ENCODE data around the gene HSPA4L.

HSPA4L gene

DNA sequence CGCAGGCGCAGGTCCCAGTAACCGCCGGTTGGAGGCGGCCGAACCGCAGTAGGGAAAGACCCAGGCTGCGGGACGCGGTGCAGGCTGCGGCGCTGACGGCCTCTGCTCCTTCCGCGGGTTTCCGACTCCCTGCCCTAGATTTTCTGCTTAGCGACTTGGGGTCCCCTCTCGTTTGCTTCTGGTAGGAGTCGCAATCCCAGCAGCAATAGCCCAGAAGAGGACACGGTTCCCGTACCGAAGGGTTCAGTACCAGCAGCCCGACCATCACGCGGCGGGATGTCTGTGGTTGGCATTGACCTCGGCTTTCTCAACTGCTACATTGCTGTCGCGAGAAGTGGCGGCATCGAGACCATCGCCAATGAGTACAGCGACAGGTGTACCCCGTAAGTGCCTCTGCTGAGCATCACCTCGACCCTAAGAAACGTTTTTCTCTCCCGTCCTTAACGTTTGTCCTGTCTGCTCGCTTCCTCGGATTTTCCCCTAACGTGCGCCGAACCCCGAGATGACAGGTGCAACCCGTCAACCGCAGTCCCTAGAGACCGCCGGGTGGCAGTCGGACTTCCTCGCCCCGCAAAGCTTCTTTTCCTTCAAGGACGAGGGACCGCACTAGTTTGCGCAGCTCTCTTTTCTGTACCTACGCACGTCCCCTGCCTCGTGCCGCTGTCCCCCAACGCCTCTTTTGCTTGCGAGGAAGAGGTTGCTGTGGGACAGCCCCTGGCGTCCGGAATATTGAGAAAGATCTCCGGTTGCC, at the start of gene HSPA4L:
Gene HSPA4L (plus strand): TSS at position 48 of the 751 bp plus-strand sequence. CDS start 229 bp downstream, at position 277.
- DNase-seq, result peak; percentile 80

DNA sequence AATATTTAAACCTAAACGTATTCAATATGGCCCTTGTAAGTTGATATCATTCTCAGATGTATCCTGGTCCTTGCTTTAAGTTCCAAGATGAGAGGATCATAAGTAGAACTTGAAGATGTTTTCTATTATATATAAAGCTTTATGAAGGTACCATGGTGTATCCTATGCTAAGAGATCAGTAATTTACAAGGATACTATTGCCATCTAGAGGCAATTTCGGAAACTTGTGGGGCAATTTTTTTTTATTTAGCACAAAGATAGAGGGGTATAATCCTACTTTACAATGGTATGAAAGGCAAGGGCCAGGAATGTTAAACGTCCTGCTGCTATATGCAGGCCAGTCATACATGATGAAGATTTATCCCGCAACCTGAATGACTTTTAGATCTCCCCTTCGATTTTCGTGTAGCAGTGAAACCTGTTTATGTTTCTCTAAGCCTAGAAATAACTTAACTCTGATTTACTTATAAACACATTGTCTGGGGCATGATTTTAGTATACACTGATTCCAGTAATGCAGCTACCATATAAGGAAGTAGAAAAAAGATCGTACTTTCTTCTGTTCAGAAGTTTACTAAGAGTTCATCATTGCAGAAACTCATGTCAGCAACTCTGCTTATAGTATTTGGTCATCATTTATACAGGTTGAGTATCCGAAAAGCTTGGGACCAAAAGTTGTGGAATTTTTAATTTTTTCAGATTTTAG, 49.3 kb upstream of the HSPA4L start:
- DNase-seq, result peak; percentile 55

DNA sequence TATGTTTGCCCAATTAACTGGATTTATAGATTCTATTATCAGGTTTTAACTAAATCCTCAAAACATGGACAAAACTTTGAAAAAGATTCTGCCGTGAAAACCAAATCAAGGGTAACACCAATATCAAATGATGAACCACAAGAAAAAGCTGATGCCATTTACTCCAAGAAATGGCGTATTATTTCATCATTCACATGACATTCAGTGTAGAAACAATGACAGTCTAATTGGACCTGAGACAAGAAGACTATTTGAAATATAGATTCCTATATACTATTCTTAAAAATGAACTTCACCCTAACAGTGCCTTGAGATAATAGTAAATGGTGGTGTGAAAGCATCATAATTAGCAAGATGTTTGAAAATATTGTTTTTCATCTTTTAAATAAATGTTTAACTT, 47.1 kb upstream of the HSPA4L start:
- no peak for DNase-seq

DNA sequence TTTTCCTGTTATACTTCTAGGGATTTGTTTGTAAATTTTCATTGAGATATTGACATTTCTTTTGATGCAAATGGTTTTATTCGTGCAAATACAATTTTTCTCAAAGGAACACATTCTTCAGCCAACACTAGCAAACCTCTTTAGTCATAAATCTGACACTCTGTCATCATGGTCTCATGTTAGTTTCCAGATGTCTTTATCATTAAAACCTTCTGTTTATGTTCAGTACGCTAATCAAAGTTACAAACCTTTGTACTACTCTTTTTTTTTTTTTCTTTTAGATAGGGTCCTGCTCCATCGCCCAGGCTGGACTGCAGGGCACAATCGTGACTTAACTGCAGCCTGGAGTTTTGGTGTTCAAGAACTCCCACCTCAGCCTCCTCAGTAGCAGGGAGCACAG, 44.8 kb upstream of the HSPA4L start:
- DNase-seq, result no peak

DNA sequence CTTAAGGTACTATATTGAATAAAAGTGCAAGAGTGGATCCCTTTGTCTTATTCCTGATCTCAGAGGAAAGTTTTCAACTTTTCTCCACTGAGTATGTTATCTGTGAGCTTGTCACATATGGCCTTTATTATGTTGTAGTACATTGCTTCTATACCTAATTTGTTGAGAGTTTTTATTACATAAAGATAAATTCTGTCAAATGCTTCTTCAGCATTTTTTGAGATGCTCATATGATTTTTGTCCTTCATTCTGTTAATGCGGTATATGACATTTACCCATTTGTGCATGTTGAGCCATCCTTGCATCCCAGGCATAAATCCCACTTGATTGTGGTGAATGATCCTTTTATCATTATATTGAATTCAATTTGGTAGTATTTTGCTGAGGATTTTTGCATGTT, 40.9 kb upstream of the HSPA4L start:
- no peak for DNase-seq

DNA sequence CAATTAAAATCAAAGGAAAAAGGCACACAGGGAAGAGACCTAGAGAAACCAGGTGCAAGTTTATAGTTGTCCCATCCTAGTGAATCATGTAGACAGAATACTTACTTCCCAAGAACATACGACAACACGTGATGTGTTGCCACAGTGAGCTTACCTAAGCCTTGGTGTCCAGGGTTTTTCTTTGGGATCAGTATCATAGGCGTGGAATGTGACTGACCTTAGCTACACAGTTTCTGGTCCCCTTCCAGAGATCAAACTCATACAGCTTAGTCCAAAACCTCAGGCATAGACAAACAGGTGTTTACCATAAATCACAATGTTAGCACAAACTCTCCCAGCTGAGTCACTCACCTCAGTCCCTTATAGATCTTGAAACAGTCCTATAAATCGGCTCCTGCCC, 34.2 kb upstream of the HSPA4L start:
- no peak for DNase-seq

DNA sequence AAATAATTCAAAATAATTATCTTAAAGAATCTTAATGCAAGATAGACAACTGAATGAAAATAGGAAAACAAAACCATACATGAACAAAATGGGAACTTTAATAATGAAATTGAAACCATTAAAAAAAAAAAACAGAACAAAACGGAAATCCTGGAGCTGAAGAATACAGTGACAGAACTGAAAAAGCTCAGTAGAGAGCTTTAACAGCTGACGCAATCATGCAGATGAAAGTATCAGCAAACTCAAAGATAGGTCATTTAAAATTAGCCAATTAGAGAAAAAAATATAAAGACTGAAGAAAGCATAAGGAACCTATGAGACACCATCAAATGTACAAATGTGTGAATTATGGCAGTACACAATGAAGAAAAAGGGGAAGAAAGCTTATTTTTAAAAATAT, 33.2 kb upstream of the HSPA4L start:
- no peak for DNase-seq

DNA sequence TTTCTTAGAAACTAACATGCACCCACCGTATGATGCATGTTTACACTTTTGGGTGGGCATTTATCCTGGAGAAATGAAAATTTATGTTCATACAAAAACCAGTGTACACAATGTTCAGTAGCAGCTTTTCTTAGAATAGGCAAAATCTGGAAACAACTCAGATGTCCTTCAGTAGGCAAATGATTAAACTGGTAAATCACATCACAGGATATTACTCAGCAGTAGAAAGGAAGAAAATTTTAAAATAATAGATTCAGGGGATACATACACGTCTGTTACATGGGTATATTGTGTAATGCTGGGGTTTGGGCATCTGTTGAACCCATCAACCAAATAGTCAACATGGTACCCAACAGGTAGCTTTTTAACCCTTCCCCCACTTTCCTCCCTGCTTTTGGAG, 25.2 kb upstream of the HSPA4L start:
- DNase-seq, result no peak

DNA sequence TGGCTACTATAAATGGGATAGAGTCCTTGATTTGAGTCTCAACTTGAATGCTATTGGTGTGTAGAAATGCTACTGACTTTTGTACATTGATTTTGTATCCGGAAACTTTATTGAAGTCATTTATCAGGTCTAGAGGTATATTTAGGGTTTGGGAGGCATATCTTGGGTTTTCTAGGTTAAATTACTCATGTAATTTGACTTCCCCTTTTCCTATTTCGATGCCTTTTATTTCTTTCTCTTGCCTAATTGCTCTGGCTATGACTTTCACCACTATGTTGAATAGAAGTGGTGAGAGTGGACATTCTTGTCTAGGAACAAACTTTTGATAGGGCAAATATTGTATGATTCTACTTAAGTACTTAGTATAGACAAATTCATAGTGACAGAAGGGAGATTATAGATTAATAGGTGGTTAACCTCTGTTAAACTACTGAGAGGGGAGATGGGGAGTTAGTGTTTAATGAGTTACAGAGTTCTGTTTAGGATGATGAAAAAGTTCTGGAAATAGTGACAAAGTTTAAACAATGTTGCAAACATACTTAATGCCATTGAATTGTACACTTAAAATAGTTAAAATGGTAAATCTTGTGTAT, 22.8 kb upstream of the HSPA4L start:
- no peak for DNase-seq

DNA sequence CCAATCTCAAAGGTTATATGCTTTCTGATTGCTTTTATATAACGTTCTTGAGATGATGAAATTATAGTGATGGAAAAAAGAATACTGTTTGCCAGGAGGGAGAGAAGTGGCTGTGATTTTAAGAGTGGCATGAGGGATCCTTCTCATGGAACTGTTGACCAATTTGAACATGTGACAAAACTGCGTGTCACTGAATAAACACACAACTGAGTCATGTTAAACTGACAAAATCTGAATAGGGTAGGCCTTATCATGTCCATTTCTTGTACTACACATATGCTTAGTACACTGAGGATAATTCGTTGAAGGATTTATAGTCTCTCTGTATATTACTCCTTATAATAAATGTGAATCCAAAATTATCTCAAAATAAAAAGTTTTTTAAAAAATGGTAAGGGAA, 22.2 kb upstream of the HSPA4L start:
- no peak for DNase-seq

DNA sequence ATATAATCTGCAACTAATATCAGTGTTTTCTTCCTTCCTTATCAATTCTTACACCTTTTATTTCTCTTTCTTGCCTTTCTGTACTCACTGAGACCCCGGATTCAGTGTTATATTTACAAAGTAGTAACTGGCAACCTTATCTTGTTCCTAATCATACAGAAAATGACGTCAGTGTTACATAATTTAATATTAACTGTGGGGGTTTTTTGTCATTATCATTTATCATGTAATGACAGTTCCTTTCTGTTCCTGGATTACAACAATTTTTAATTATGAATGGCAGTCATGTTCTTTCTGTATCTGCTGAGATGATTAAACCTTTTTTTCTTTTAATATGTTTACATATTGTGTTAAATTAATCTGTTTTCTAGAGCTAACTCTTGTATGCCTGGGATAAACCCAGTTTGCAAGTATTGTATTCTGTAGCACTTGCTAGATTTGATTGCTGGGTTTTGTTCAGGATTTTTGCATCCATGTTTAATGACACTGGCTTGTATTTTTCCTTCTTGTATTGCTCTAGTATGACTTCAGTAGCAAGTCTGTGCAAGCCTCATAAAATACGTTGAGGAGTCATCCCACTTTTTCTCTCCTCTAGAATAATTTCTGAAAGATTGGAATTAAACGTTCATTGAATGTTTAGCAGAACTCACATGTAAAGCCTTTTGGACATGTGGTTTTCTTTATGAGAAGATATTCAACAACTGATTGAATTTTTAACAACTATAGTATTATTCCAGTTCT, 10.4 kb upstream of the HSPA4L start:
- no peak for DNase-seq

DNA sequence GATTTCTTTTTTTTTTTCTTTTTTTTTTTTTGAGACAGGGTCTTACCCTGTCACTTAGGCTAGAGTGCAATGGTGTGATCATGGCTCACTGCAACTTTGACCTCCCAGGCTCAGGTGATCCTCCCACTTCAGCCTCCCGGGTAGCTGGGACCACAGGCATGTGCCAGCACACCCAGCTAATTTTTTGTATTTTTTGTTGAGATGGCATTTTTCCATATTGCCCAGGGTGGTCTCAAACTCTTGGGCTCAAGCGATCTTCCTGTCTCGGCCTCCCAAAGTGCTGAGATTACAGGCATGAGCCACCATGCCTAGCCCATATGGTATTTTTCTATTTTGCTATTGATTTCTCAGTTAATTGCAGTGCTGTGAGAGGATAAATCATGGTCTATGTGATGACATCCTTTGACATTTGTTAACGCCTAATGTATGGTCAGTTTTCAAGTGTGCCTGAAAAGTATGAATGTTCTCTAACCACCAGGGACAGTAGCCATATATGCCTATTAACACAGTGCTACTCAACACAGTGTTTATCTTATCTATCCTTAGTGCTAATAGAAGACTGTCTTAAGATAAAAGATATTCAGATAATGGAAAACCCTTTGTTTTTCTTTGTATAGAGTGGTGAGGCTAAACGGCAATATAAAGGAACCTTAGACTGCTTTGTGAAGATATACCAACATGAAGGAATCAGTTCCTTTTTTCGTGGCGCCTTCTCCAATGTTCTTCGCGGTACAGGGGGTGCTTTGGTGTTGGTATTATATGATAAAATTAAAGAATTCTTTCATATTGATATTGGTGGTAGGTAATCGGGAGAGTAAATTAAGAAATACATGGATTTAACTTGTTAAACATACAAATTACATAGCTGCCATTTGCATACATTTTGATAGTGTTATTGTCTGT, 9.1 kb upstream of the HSPA4L start:
- DNase-seq, result no peak

DNA sequence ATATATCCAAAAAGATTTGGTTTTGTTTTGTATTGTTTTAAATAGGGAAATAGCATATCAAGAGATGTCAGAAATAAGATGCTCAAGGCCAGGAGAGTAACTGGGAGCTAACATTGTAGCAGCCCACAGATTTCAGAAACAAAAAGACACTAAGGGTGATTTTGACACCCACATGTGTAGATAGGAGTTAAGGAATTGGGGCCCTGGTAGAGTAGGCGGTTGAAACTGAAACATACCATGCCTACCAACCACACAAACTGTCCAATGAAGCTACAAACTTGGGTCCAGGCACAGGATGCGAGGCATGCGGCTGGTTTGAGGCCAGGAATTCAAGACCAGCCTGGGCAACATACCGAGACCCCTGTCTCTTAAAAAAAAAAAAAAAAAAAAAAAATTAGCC, 6.3 kb upstream of the HSPA4L start:
- DNase-seq, result no peak

DNA sequence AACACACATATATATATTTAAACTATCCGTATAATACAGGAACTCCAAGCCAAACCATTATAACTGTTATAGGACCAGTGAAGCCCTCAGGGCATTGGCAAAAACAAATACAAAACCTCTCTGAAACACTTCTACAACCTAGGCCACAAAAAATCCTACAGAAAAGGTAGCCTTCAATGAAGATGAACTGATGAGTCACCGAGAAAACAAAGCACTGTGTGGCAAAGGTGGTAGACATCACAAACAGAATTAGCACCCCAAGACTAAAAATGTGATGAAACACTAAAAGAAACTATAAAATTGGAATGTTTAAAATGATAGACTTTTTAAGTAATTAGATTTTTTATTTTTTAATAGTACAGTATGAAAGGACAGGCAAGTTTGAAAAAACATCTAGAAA, 5.5 kb upstream of the HSPA4L start:
- DNase-seq, result no peak

DNA sequence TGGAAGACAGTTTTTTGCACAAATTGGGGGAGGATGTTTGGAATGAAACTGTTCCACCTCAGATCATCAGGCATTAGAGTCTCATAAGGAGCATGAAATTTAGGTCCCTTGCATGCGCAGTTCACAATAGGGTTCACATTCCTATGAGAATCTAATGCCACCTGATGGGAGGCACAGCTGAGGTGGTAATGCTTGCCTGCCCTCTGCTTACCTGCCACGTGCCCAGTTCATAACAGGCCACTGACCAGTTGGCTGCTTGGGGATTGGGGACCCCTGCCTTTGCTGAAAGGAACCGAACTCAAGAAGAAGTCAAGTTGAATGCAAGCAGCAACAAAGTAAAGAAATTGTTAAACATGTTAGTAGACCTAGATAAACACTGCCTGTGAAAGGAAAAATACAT, 4.6 kb upstream of the HSPA4L start:
- DNase-seq, result no peak

DNA sequence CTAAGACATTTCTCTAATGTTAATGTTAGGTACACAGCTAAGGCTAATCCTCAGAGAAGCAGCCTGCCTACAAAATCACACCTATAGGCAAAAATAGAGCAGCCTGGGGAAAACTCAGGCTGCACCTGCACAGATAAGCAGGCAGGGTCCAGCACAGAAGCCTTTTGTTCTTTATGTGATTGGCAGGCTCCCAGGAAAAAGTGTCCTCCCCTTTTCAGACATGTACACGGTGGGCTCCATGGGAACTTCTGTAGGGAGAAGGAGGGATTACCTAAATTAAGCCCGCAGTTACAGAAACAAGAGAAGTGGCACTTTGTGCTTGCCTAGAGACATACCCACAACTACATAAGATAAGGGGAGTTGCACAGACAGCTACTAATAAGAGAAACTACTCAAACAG, 4.0 kb upstream of the HSPA4L start:
- DNase-seq, result peak; percentile 33

DNA sequence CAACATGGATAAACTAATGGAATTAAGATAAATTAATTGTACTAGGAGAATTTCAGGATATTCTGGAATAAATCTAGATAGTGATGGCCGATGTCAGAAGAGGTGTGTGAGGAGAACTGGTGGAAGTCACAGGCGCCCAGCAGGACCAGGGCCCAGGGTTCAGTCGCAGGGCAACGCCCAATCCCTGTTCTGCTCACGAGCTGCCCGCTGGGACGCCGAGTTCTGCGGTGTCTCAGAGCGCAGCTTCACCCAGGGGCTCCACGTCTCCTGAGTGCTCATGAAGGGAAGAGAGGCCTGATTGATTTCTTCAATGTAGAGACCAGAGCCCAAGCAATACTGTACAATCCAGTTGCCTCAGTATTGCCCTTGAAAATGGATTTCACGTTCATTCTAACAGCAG, 1.5 kb upstream of the HSPA4L start:
- no peak for DNase-seq

DNA sequence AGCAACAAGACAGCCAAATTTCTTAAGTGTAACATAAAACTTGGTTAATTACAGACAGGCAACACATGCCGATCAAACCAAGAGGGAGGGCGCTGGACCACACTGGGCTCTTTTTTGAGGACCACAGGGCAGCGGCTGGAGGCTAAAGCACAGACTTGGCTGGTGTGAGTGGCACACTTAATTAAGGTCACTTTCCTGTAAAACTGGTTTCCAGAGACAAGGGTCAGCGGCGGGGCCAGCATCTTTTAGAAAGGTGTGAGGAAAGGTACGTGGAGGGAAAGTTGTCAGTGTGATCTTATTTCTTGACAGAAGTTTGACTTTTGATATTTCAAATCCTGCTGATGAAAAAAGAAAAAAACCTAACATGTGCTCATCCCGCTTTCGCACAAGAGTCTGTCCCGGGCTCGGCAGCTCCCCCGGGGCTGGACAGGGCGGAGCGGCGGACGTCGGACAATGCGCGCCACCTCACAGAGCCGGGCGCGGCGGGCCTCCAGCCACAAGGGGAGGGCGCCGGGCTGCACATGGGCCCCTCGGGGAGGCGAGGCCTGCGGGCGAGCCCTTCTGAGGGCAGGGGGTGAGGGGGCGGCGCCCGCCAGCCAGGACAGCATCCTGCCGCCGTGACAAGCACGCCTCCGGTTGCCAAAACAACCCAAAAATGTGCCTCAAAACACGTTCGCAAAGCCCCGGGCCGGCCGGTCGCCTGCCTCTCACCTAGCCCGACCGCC, 660 bp upstream of the HSPA4L start:
- DNase-seq, result no peak

DNA sequence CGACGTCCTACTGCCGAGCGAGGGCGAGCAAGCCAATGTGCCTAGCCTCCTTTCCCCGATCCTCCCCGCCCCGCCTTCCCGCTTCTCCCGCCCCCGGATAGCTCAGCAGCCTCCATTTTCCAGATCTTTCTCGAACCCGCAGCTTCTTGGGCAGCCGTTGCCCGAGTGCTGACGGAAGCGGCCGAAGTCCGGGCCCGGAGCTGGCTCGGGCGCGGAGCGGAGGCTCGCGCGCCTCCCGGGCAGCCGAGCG, 172 bp upstream of the HSPA4L start:
- DNase-seq, result no peak

DNA sequence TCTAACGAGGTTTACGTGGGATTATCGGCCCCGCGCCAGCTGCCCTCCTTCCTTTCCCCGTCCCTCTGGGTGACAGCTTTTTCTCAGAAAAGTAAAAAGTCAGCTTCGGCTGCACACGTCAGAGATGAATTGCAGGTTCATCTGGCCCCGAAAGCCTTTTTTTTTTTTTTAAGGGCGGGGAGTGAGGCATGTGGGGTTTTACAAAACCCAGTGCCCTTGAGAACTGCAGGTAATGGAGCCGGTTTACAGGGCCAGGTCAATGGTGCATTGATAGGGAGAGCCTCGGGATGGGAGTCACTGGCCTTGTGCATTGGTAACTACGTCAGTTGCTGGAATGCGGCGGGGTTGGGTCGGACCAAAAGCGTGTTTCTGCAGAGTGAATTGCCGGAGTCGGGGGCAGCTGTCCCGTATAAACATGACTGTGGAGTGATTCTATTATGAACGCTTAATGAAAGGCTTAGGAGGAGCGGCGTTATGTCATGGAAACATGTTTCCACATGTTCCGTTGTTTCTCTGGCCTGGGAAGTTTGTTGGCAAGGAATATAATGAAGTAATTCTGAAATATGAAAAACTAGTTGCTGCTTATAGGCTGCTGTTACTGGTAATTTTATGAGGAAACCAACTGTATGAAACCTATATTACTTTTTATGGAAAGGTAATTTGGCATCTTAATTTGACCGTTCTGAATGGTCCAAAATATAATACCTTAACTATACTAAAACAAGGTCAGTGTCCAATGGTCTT, 1.1 kb downstream of the HSPA4L start:
- peak; percentile 76 for DNase-seq

Measured in NCI-H82 (cell line).